HEK293 (cell line): ENCODE data around the gene ITGB3.

Source experiments
- GLI2 ChIP-seq: fragments of 450-650 bp; formaldehyde crosslinking; IDR thresholded peaks from 2 replicates; pipeline ENCODE4; 2017; ENCODE audit warnings: missing biosample characterization, missing genetic modification characterization, low read depth, borderline replicate concordance
- TCF7L2 ChIP-seq: IDR thresholded peaks from 2 replicates; pipeline ENCODE4 v1.6.1; 2011; ENCODE audit warnings: low read depth, mild to moderate bottlenecking, inconsistent platforms, low read length, moderate library complexity, borderline replicate concordance
- TRIM28 ChIP-seq: IDR thresholded peaks from 2 replicates; pipeline ENCODE4 v1.6.1; 2011; ENCODE audit warnings: low read length, control low read depth, borderline replicate concordance
- ZNF24 ChIP-seq: fragments of 450-650 bp; formaldehyde crosslinking; IDR thresholded peaks from 2 replicates; pipeline ENCODE4 v1.5.1; 2016; ENCODE audit warnings: missing biosample characterization, missing genetic modification characterization
- ZNF274 ChIP-seq, 2 experiments: fragments of 200-500 bp in 1 of 2; fragments of 450-650 bp in 1 of 2; sonication (Bioruptor generic) in 1 of 2; formaldehyde crosslinking in 1 of 2; IDR thresholded peaks; 2 replicates each; pipeline versions ENCODE4 v1.5.1 to v1.6.1; 2014 to 2016; ENCODE audit warnings: borderline replicate concordance in 1 of 2, inconsistent platforms in 1 of 2, low read length in 1 of 2, missing biosample characterization in 1 of 2, missing genetic modification characterization in 1 of 2
- ZNF37A ChIP-seq: fragments of 450-650 bp; IDR thresholded peaks from 2 replicates; pipeline ENCODE4 v1.5.1; 2018; ENCODE audit warnings: missing biosample characterization, missing genetic modification characterization
- ZNF394 ChIP-seq: fragments of 450-650 bp; formaldehyde crosslinking; IDR thresholded peaks from 2 replicates; pipeline ENCODE4 v1.5.1; 2016; ENCODE audit warnings: missing biosample characterization, missing genetic modification characterization, mild to moderate bottlenecking, moderate library complexity, borderline replicate concordance
- ZNF791 ChIP-seq: fragments of 450-650 bp; formaldehyde crosslinking; IDR thresholded peaks from 2 replicates; pipeline ENCODE4 v1.5.1; 2016; ENCODE audit warnings: missing biosample characterization, missing genetic modification characterization
- TF ChIP-seq, protein P1 (sequence below): fragments of 450-650 bp; formaldehyde crosslinking; IDR thresholded peaks from 2 replicates; pipeline ENCODE4 v1.5.1; 2016; ENCODE audit warnings: missing biosample characterization, missing genetic modification characterization
- TF ChIP-seq, protein P2 (sequence below): fragments of 450-650 bp; formaldehyde crosslinking; IDR thresholded peaks from 2 replicates; pipeline ENCODE4 v1.5.1; 2016; ENCODE audit warnings: missing biosample characterization, missing genetic modification characterization

DNA sequence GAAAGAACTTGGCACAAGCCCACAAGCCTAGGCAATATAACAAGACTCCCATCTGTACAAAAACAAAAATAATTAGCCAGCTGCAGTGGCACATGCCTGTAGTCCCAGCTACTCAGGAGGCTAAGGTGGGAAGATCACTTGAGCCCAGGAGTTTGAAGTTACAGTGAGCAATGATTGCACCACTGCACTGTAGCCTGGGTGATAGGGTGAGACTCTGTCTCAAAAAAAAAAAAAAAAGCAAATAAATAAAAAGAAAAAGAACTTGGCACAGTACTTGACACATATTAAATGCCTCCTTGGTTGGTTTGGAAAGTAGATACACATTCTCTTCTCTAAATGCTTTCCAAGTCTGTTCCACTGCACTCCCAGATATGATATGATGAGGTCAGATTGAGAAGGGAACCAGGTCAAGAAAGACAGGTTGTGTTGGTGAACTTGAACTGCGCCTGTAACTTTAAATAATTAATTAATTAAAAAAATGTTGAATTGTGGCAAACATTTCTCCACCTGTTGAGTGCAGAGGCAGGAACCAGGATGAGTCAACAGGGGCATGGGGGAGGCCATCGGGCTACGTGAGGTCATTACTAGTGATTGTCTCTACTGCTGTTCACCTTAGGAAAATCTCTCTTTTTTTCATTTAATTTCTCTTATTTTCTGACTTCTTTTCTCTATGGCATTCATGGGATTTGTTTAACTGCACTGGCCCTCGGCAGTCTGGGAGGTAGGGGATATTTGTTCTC is 44.2 kb downstream of the ITGB3 start:
- TF ChIP-seq GLI2 (tag by site-specific recombination) (no peak), TRIM28 (no peak), ZNF274 (IDR thresholded peaks at IDR 0.05; ENCODE audit: low read length) (no peak), ZNF274 (tag by site-specific recombination; IDR thresholded peaks at IDR 0.05; ENCODE audit: borderline replicate concordance) (no peak), ZNF24 (tag by site-specific recombination) (no peak), ZNF37A (tag by site-specific recombination) (no peak), TCF7L2 (no peak), ZNF394 (tag by site-specific recombination) (no peak), ZNF791 (tag by site-specific recombination) (no peak)
- TF ChIP-seq, protein P1, sequence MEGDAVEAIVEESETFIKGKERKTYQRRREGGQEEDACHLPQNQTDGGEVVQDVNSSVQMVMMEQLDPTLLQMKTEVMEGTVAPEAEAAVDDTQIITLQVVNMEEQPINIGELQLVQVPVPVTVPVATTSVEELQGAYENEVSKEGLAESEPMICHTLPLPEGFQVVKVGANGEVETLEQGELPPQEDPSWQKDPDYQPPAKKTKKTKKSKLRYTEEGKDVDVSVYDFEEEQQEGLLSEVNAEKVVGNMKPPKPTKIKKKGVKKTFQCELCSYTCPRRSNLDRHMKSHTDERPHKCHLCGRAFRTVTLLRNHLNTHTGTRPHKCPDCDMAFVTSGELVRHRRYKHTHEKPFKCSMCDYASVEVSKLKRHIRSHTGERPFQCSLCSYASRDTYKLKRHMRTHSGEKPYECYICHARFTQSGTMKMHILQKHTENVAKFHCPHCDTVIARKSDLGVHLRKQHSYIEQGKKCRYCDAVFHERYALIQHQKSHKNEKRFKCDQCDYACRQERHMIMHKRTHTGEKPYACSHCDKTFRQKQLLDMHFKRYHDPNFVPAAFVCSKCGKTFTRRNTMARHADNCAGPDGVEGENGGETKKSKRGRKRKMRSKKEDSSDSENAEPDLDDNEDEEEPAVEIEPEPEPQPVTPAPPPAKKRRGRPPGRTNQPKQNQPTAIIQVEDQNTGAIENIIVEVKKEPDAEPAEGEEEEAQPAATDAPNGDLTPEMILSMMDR, result no peak
- TF ChIP-seq, protein P2, sequence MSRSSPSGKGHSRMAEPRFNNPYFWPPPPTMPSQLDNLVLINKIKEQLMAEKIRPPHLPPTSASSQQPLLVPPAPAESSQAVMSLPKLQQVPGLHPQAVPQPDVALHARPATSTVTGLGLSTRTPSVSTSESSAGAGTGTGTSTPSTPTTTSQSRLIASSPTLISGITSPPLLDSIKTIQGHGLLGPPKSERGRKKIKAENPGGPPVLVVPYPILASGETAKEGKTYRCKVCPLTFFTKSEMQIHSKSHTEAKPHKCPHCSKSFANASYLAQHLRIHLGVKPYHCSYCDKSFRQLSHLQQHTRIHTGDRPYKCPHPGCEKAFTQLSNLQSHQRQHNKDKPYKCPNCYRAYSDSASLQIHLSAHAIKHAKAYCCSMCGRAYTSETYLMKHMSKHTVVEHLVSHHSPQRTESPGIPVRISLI (tag by site-specific recombination), result no peak
